ENCODE data around the gene ZYG11A.

ZYG11A gene

GRCh38 chr1:52919051-52919722 lies 76.6 kb downstream of the ZYG11A start:
- DNase-seq: no peak

DNA sequence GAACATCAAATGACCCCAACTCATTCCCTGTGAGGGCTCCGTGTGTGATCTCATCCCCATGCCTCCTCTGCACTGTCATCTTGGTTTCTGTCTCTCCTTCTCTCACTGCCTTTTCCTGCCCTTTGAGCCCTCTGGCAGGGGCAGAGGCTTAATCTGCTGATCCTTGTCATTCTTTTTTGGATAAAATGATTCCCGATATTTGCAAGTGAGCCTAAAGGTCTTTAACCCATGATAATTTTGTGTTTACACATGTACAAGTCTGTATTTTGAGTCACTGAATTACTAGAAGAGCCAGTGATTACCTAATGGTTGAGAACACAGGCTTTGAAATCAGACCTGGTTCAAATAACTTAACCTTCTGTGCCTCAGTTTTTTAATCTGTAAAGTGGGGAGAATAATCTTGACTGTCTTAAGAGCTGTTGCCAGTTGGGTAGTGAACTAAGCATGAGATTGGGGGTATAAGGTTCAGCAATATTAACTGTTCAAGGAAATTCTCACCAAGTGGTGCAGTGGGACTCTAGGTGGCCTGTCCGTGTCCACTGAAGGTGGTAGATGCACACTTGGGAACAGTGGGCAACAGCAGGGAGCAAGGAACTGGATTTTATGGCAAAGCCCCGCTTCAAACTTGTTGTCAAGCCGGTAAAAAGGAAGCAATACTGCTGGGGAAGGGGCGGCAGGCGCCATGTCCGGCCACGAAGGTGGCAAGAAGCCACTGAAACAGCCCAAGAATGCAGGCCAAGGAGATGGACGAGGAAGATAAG lies 77.3 kb downstream of the ZYG11A start:
- no peak for DNase-seq

GRCh38 chr1:52920791-52921291 lies 78.3 kb downstream of the ZYG11A start:
- DNase-seq: no peak

DNA sequence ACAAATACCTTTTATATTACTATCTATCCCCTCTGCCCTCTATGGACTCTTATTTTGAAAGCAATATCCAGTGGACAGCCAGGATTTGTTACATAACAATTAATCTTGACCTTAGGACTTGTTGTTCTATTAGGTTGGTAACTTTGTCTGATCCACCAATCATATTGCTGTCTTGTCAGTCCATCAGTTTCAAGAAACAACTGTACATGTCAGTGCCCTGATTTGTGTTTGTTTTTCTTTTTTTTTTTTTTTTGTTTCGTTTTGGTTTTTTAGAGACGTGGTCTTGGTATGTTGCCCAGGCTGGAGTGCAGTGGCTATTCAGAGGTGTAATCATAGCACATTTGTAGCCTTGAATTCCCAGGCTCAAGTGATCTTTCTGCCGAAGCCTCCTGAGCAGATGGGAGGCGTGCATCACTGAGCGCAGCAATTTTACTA lies 83.0 kb downstream of the ZYG11A start:
- no peak for DNase-seq

DNA sequence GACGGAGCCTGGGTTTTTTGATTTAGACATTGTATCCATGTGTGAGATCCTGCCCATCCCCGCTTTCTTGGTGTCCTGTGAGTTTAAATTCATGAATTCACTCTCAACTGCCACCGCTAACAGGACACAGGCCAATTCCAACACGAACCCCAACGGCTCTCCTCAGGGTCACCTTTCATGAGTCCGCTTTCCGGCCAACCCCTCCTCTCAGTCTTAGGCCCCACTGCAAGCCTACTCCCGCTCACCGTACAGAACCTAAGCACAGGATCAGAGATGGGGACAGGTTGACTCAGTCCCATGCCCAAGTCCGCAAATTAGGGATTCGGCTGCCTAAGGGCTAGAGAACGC lies 84.3 kb downstream of the ZYG11A start:
- DNase-seq: no peak

- DNase-seq: peak; percentile 89
These were observed 84.9 kb downstream of the ZYG11A start, which contains the start of gene SCP2 for GRCh38 chr1:52927212-52928014. SCP2 (plus strand) TSS chr1:52927276; CDS start chr1:52927397, 121 bp downstream.

DNA sequence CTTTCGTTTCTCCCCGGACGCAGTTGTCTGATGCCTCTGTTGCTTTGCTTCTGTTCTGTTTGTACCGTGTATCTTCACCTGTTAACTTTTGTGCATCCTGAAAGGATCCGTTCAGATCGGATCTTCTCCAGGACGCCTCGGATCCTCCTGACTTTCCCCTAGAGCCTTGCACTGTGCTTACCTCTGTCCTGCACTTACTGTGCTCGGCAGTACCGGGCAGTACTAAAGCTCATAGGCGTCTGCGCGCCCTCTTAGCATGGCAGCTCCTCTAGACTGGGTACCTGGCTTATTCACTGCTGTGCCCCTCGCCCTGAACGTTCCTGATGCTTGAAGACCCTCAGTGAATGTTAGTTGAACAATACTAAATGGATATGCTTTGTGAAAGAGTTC lies 85.5 kb downstream of the ZYG11A start:
- DNase-seq: no peak

GRCh38 chr1:52929019-52929418 lies 86.5 kb downstream of the ZYG11A start:
- no peak for DNase-seq

DNA sequence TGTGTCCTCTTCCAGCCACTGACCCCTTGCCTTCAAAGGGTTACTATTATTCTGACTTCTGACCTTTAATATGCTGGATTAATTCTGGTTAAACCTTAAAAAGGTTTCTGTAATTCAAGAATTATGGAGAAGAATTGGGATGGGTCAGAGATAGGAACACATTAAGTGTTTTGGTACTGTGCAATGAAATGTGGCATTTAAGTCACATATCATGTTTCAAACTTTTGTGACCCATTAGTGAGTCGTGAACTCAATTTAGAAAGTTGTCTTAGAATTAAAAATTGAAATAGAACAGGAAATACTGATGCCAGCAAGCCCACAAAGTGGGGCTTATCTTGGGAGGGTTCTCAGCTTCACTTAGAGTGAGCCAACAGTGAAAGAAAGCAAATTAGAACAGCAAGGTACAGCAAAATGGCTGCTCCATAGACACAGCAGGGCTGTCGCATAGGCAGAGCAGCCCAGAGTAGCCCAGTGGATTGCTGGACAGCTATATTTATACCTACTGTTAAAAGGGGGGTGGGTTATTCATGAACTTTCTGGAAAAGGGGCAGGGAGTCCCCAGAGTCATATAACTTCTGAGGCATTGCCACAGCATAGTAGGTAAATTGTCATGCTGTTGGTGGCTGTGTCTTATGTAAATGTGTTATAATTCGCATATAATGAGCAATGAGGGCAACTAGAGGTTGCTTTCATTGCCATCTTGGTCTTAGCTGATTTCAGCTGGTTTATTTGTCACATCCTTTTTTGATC lies 95.0 kb downstream of the ZYG11A start:
- no peak for DNase-seq

DNA sequence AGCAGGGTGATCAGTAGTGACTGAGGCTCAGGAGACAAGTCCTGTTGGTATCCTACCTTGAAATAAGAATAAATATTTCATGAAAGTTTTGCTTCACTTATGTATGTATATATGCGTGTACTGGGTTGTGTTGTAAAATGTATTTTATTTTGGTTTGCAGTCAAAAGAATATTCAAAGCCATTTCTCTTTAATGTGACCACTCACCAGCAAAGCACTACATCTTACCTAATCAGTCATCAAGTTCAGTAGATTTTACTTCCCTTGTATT lies 95.6 kb downstream of the ZYG11A start:
- DNase-seq: no peak

DNA sequence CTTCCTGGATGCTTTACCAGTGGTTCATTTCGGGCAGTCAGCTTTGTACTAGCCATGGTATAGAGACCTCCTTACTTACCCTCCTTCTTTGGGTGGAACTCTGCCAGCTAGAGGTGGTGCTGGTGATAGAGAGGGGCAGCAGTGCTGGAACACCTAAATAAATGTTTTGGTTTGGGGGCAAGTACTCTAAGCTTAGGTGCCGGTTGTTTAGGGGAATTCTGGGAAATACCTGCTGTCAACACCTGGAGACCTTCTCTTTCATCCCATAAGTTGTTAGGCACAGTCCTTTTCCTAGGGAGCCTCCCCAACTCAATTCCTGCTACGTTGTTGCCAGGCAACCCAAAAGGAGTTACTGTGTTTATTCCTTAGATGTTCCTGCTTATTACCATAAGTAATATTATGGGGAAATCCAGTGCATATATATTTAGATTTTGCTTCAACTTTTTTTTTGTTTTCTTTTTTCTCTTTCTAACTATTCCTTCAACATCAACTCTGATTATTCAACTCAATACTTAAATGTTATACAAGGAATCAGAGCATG lies 101.4 kb downstream of the ZYG11A start:
- no peak for DNase-seq

DNA sequence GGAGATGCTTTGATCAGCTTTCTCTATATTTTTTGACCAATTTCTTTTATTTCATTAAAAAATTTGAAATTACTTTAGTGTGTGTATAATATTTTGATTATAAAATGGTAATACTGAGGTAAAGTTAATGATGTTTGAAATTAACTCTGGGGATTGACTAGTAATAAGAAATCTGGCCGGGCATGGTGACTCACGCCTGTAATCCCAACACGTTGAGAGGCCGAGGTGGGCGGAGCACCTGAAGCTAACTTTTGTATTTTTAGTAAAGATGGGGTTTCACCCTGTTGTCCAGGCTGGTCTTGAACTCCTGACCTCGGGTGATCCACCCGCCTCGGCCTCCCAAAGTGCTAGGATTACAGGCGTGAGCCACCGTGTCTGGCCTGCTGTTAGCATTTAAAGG lies 102.0 kb downstream of the ZYG11A start:
- DNase-seq: no peak

All from right forelimb (tissue), 1 donor.